Endothelial cell (in vitro differentiated cells): Measurements from ENCODE around the gene CD36. TPM values are rescaled to one million over a fixed set of nuclear protein-coding genes. Genes with fewer than 3 reads are reported as not detected.

Experiments
- DNase-seq: peaks from one replicate; pipeline ENCODE4 v3.0.0; 2021; ENCODE audit warnings: low spot score
- H3K27ac Mint-ChIP-seq: one replicate; pipeline ENCODE4 v1.8.0; 2021; ENCODE audit warnings: mixed read lengths, inconsistent platforms; ENCODE audit not compliant: unreplicated experiment
- H3K27me3 Mint-ChIP-seq: one replicate; pipeline ENCODE4 v1.8.0; 2021; ENCODE audit warnings: mild to moderate bottlenecking, moderate library complexity, mixed read lengths, inconsistent platforms; ENCODE audit not compliant: unreplicated experiment
- H3K36me3 Mint-ChIP-seq: one replicate; pipeline ENCODE4 v1.8.0; 2021; ENCODE audit warnings: mild to moderate bottlenecking, low read depth, mixed read lengths, inconsistent platforms; ENCODE audit not compliant: unreplicated experiment
- H3K4me1 Mint-ChIP-seq: one replicate; pipeline ENCODE4 v1.8.0; 2021; ENCODE audit warnings: mild to moderate bottlenecking, mixed read lengths, inconsistent platforms; ENCODE audit not compliant: unreplicated experiment
- H3K4me3 Mint-ChIP-seq: one replicate; pipeline ENCODE4 v1.8.0; 2021; ENCODE audit warnings: mild to moderate bottlenecking, mixed read lengths, inconsistent platforms; ENCODE audit not compliant: unreplicated experiment
- H3K9me3 Mint-ChIP-seq: one replicate; pipeline ENCODE4 v1.8.0; 2021; ENCODE audit warnings: mixed read lengths, inconsistent platforms; ENCODE audit not compliant: unreplicated experiment
- CTCF ChIP-seq: fragments of 200-600 bp; sonication (generic); IDR thresholded peaks from one replicate; pipeline ENCODE4 v1.5.0; 2021; ENCODE audit warnings: antibody characterized with exemption; ENCODE audit not compliant: unreplicated experiment
- total RNA-seq: library from RNA; stranded (reverse); fragmentation: NEBNext Ultra II Directional; extraction: Animal tissue kit (Norgen Biotek cat#: 25700); gene quantifications from one replicate; pipeline ENCODE4 v1.2.1, GENCODE V29; 2021; ENCODE audit not compliant: unreplicated experiment

CD36 gene
- total RNA-seq, 1 donor from 2014 or later: 3.8 TPM

- Mint-ChIP-seq H3K9me3 (no peaks in the 10 kb centered on the region), H3K27me3 (no peaks in the 10 kb centered on the region), H3K4me3 (no peak overlapping the region), H3K4me1 (no peaks in the 10 kb centered on the region), H3K36me3 (peaks cover under 1% of the 10 kb centered on the region), H3K27ac (no peak overlapping the region)
- TF ChIP-seq CTCF: peak; percentile 91
- no peak for DNase-seq
These were observed 60.7 kb downstream of the CD36 start for GRCh38 chr7:80699045-80699638.

- H3K4me3 Mint-ChIP-seq: no peak overlapping the region
- no peak for DNase-seq
- no peak overlapping the region for H3K27ac Mint-ChIP-seq
- no peaks in the 10 kb centered on the region for H3K9me3 Mint-ChIP-seq
- TF ChIP-seq CTCF: no peak
- no peaks in the 10 kb centered on the region for H3K27me3 Mint-ChIP-seq
- no peaks in the 10 kb centered on the region for H3K36me3 Mint-ChIP-seq
- H3K4me1 Mint-ChIP-seq: no peaks in the 10 kb centered on the region
These were observed 61.3 kb downstream of the CD36 start for GRCh38 chr7:80699721-80700256.

GRCh38 chr7:80703272-80703671 lies 64.8 kb downstream of the CD36 start:
- no peaks in the 10 kb centered on the region for H3K4me1 Mint-ChIP-seq
- H3K27ac Mint-ChIP-seq: no peak overlapping the region
- no peaks in the 10 kb centered on the region for H3K9me3 Mint-ChIP-seq
- DNase-seq: no peak
- no peak overlapping the region for H3K4me3 Mint-ChIP-seq
- no peaks in the 10 kb centered on the region for H3K36me3 Mint-ChIP-seq
- TF ChIP-seq CTCF: no peak
- no peaks in the 10 kb centered on the region for H3K27me3 Mint-ChIP-seq

- DNase-seq: no peak
- H3K4me1 Mint-ChIP-seq: no peaks in the 10 kb centered on the region
- H3K27ac Mint-ChIP-seq: no peak overlapping the region
- no peak overlapping the region for H3K4me3 Mint-ChIP-seq
- H3K36me3 Mint-ChIP-seq: no peaks in the 10 kb centered on the region
- TF ChIP-seq CTCF: no peak
- no peaks in the 10 kb centered on the region for H3K9me3 Mint-ChIP-seq
- no peaks in the 10 kb centered on the region for H3K27me3 Mint-ChIP-seq
These were observed 66.8 kb downstream of the CD36 start for GRCh38 chr7:80705130-80705781.

- Mint-ChIP-seq H3K27me3 (no peaks in the 10 kb centered on the region), H3K4me3 (no peak overlapping the region), H3K9me3 (no peaks in the 10 kb centered on the region), H3K4me1 (no peaks in the 10 kb centered on the region), H3K27ac (no peak overlapping the region), H3K36me3 (no peaks in the 10 kb centered on the region)
- TF ChIP-seq CTCF: no peak
- no peak for DNase-seq
These were observed 68.9 kb downstream of the CD36 start for GRCh38 chr7:80707318-80707717.
